Measurements from ENCODE around the gene SPRY2. TPM values are rescaled to one million over a fixed set of nuclear protein-coding genes. Genes with fewer than 3 reads are reported as not detected.
"Not testable (repeated sequence)": the region's sequence is repeated elsewhere in the genome, so short reads cannot be mapped to it uniquely, and the experiment has no call there.

SPRY2 gene
- polyA plus RNA-seq, 3 donors = 48.2 to 64.9 (median 49.1) TPM

- DNase-seq = peak; percentile 52
Observed at GRCh38 chr13:80360453-80360800, 19.5 kb upstream of the SPRY2 start.

- DNase-seq = peak; percentile 79
Observed at GRCh38 chr13:80359778-80360452, 19.0 kb upstream of the SPRY2 start.

- no peak for DNase-seq
Observed at GRCh38 chr13:80359414-80359777, 18.5 kb upstream of the SPRY2 start.

- DNase-seq = not testable (repeated sequence)
Observed at GRCh38 chr13:80355496-80356094, 14.7 kb upstream of the SPRY2 start.

GRCh38 chr13:80348750-80349149 lies 7.8 kb upstream of the SPRY2 start:
- DNase-seq = no peak

GRCh38 chr13:80348314-80348713 lies 7.4 kb upstream of the SPRY2 start:
- DNase-seq = no peak

GRCh38 chr13:80345771-80346510 lies 5.0 kb upstream of the SPRY2 start:
- no peak for DNase-seq

- DNase-seq = not testable (repeated sequence)
Observed at GRCh38 chr13:80344032-80344431, 3.1 kb upstream of the SPRY2 start.

GRCh38 chr13:80342471-80343371 lies 1.8 kb upstream of the SPRY2 start:
- DNase-seq = peak; percentile 86

GRCh38 chr13:80341756-80342370 lies 937 bp upstream of the SPRY2 start:
- peak; percentile 72 for DNase-seq

- peak; percentile 53 for DNase-seq
Observed at GRCh38 chr13:80340651-80341100, 250 bp downstream of the SPRY2 start.

GRCh38 chr13:80339912-80340650 lies 845 bp downstream of the SPRY2 start:
- DNase-seq = no peak

GRCh38 chr13:80339563-80339911 lies 1.4 kb downstream of the SPRY2 start:
- peak; percentile 57 for DNase-seq

GRCh38 chr13:80338781-80339562 lies 2.0 kb downstream of the SPRY2 start:
- DNase-seq = peak; percentile 81

- no peak for DNase-seq
Observed at GRCh38 chr13:80337288-80338081, 3.4 kb downstream of the SPRY2 start.

- DNase-seq = no peak
Observed at GRCh38 chr13:80336776-80337287, 4.1 kb downstream of the SPRY2 start.

- no peak for DNase-seq
Observed at GRCh38 chr13:80336370-80336769, 4.6 kb downstream of the SPRY2 start.

GRCh38 chr13:80334597-80335260 lies 6.2 kb downstream of the SPRY2 start:
- no peak for DNase-seq
